Stimulated activated CD4-positive, alpha-beta T cell treated with anti-CD3 and anti-CD28 coated beads, Interleukin-1b, Interleukin-23, amount 100 ng/mL, for 48 hours (primary cell): ENCODE data around the gene TMX4.

Source experiments
- DNase-seq: peaks from one replicate; pipeline ENCODE4 v3.0.0-alpha.2; 2020

The TMX4 gene

DNA sequence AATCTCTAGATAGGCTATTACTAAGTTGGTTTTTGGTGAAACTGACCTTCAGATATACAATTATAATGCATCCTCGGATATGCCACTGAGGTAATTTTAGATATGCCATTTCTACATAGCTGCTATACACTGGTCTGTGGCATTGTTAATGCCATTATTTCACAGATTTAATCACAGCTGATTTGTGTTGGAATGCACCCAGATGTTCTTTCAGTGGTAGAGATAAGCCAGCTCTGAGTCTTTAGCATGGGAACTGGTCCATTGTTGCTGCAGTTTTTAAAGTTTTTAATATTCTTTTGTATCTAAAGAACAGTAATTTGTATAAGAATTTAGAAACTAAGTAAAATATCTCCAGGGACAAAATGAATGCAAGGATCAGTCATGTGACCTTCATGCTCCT lies 6.8 kb downstream of the TMX4 start:
- no peak for DNase-seq

DNA sequence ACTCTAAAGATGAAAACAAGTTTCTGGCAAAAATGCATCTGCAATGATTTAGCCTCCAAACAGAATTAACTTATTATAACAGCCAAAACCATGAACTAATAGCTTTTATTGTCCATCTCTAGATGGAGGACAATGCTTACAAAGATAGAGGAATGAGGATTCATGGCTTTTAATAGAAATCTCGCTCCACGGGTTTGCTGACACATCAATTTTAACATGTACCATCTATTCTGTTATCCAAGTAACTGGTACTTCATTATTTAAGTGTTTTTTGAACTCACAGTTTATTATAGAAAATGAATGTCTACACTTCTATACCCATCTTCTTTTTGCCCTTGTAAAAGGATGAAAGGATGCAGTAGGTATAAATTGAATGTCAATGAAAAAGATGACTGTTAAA lies 10.8 kb downstream of the TMX4 start:
- DNase-seq = no peak

DNA sequence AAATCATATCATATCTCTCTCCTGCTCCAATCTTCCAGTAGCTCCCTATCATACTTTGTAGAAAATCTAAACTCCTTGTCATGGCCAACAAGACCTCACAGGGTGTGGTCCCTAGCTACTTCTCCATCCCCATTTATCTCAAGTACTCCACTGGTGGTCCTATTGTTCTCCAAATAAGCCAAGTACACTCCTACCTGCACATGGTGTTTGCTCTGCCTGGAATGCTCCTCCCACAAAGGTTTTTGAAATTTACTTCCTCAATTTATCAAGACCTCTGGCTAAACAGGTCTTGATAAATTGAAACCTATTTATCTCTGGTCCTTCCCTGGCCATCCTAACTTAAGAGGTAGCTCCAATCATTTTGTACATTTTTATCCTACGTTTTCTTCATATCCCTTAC lies 12.1 kb downstream of the TMX4 start:
- DNase-seq = no peak

DNA sequence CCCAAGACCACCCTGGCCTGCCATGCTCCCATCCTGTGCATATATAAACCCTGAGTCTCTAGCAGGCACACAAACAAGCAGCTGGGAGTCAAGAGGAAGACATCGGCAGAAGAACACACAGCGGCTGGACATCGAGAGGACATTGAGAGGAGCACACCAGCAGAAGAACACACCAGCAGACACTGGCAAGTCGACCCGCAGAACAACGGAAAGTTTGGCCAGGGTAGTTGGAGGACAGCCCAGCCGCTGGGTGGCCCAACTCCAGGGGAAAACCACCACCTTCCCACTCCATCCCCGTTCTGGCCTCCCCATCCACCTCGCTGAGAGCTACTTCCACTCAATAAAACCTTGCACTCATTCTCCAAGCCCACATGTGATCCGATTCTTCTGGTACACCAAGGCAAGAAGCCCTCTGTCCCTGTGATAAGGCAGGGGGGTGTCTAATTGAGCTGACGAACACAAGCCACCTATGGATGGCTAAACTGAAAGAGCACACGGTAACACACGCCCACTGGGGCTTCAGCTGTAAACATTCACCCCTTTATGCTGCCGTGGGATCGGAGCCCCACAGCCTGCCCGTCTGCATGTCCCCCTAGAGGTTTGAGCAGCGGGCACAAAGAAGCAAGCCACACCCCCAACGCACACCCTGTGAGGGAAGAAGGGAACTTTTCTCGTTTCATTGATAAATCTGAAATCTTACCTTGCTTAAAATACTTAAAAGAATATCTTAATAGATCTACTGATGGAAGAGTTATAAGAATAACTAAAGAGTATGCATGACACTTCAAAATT lies 13.8 kb downstream of the TMX4 start:
- no peak for DNase-seq

DNA sequence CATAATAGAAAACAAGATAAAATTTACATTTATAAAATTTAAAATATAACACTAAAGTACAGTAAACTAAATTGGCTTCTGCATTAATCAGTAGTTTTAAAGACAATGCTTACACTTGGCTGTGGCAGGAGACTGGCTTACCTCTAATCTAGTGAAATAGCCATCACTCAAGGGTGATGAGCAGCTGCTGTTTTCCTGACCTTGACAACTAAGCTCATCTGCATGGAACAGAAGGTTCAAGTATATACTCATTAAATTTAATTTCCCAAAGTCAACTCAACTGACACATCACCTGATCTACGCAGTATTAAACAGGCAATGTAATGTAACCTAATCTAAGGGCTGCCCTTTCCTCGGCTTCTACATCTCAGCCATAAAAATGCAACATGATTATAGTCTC lies 14.5 kb downstream of the TMX4 start:
- no peak for DNase-seq

- no peak for DNase-seq
Measured at GRCh38 chr20:8002056-8002455, 17.5 kb downstream of the TMX4 start.

- no peak for DNase-seq
Measured at GRCh38 chr20:8000796-8001195, 18.8 kb downstream of the TMX4 start.

- no peak for DNase-seq
Measured at GRCh38 chr20:7996898-7997297, 22.7 kb downstream of the TMX4 start.

DNA sequence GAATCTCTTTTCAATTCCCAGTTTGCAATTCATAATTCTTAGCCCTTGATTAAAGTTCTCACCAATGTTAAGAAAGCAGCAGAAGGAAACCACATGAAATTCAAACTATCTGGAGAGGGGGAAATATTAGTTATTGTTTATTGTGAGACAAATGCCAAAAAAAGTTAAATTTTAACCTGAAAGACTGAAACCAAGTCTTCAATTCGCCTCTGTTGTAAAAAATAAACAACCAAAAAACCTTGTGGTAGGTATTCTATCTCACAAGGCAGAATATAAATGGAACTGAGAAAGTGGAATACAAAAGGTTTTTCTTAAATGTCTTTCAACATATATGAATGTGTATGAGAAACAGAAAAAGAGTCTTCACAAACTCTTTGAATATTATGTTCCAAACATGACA lies 24.8 kb downstream of the TMX4 start:
- DNase-seq = no peak

DNA sequence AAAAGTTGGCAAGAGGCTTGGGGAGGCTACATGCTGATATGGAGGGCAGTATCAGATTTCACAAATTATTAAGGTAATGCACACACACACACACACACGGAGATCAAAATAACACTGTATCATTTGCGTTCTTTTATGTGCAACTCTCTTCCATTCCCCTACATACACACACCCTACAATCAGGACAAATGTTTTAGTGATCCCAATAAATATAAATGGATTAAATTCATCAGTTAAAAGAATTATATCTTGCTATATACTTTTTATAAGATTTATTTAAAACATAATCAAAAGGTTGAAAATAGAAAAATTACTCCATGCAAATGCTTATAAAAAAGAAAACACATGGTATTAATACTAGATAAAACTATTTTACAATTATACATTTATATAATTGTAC lies 25.9 kb downstream of the TMX4 start:
- no peak for DNase-seq

DNA sequence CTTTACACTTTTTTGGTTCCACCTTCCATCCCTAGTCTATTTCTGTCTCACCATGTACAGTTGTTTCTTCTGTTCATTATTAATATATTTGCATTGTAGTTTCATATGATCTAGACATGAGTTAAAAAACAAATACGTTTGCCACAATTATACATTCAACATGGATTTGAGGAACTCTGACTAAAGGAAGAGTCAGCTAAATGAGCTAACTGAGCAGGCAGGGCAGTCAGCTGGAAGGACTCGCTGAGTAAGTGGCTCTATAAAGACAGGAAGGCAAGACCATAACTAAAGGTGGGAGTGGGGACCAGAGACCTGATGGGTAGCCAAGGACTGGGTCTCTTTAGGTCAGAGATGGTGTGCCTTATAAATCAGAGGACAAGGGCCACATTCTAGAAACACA lies 26.3 kb downstream of the TMX4 start:
- no peak for DNase-seq

GRCh38 chr20:7990385-7990784 lies 29.2 kb downstream of the TMX4 start:
- DNase-seq = no peak

DNA sequence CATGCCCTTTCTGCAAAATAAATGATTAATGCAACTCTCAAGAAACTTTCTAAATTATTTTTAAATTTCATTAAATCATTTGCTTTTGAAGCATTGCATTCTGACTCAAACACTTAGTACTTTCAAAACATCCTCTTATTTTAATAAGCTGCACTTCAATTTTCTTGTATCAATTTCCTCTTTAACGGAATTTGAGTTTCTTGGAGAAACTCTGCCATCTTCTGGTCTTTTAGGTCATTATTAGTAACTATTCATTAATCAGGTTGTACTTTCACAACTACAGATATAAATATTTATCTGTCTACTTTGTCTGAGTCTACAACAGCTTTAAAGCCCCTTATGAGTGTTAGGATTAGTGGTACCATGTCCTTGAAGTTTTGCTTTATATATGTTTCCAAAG lies 30.2 kb downstream of the TMX4 start:
- no peak for DNase-seq

DNA sequence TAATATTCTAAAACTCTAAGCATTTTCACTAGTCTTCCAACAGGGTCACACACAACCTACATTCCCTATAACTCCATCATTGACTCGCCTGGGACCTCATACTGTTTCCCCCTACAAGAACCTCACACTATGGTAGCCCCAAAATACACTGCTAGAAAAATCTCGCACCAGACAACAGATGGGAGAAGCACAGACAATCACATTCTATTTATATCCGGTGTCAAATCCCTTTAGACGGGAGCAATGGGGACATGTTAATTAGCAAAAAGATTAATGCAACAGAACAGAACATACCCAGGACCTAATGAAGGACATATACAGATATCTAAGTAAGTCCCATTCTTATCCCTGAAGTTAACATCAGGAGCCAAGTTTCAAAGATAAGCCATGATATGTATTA lies 33.6 kb downstream of the TMX4 start:
- DNase-seq = no peak

DNA sequence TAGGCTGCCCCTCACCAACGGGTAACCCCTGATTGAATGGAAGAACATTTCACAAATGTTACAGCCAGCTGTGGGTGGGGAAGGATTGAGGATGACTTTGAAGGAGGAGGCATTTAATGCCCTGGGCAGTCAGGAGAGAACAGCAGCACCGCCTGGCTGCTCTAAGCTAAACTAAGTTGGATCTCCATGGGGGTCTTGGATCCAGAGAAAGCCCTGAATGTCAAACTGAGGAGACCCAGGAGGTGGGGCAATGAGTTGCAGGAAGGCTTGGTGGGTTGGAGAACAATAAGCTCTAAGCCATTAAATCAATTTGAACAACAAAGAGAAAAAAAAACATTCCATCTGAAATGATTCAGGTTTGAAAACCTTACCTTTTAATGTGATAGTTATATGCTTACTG lies 35.4 kb downstream of the TMX4 start:
- no peak for DNase-seq

DNA sequence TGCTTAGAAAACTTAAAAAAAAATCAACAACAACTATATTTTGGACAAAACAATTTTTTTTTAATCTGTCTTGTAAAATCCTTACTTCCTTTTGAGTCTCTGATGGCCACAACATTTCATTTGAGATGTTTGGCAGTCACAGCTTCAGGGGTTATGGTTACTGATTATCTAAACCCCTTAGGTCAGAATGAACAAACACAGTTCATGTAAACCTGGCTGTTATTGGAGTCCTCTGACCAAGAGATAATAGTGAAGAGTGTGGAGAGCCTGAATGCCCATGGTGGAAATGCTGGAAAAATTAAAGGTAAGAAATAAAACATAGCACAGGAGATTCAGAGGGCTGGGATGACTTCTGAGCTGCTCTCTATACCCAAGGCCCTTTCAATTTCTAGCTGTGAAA lies 38.2 kb downstream of the TMX4 start:
- no peak for DNase-seq

DNA sequence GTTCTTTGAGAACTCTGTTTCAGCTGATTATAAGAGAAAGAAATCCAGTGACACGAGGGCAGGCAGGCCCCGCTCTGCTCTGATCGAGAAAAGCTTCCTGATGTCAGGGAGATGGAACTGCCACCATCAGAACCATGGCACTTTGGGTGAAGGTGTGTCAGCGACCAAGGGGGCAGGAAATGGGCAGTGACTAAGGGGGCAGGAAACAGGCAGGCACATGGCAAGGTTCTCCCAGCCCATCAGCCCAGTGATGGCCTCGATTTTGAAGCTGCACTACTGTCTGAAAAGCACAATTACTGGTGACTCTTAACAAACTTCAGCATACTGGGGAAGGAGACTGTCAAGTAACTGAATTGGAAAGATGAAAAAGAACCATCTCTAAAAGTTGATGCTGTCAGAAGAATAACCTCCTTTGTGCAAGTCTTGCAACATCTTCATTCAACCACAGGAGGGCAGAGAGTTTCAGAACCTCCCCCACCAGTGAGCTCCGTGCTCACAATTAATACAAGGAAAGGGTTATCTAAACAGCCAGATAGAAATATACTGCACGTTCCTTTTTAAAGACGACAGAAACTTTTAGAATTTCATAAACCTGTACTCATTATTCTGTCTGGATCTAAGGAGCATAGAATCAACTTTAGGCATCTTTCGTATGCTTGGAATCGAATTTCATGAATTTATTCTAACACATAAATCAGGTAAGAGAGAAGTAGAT lies 39.1 kb downstream of the TMX4 start:
- peak; percentile 8 for DNase-seq

DNA sequence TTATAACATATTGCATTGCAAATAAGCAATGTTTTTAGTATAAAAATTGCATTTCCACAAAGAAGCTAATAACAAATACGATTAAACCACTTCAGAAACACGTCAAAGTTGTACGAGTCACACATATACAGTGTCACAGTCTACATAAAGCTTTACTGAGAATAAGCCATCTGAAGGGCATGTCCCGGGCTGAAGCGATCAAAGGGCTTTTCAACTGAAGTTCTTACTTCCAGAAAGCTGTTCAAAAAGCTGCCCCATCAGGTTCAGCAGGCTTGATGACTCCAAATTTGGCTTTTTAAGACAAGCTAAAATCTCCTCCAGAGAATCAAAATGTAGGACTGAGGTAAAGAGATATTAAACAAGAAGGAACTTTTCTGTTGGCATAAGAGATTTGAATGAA lies 41.9 kb downstream of the TMX4 start:
- DNase-seq = no peak

- no peak for DNase-seq
Measured at GRCh38 chr20:7975851-7976414, 43.6 kb downstream of the TMX4 start.

DNA sequence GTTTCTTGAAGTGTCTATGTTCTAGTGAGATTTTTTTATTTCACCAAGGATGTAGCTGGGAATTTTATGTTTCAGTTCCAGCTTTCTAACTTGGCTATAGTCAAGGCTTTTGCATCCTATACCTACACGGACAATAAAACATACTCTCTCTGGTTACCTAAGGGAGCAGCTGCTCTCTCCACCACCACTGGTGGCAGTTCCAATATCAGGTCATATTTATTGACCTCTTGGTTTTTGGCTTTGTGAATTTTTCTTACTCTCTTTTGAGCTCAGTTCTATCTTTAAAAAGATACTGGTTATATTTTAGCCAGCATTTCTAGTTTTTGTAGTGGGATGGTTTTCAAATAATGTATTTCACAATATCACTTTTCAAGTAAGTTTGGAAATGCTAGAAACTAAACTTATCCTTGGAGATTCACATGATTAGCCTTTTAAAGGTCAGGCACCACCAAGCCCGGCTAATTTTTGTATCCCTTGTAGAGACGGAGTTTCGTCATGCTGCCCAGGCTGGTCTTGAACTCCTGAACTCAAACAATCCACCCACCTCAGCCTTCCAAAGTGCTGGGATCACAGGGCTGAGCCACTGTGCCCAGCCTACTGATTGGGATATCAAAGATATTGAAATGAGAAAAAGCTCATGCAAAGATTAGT lies 44.7 kb downstream of the TMX4 start:
- no peak for DNase-seq

DNA sequence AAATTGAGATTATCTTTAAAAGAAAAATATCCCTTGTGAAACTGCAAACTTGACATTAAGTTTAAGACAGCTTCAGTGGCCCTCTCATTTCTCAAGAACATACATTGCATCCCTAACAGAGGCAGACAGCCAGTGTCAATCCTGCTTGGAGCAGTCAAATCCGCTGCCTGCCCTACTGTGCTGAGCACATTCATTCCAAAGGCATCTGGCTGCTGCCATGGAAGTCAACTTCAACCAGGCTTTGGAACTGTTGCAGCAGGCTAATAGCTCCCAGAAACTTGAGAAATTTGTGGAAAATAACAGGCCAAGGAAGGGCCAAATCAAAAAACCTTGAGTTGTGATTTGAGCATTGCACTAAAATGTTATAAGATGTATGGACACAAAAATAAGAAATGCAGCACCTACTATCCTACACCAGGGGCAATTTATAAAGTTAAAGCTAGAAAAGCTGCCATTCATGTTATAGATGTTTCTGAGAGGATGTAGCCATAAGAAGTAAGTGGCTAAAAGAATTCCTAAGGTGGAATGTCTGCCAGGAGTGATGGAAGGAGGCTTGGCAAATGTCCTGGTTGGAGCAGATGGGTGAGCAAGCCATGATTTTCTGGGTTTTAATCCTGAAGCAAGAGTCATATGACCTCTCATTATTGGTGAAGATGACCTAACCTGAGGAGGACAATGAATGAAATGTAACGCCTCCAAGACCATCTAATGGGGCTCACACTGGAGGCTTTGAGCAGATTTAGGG lies 47.9 kb downstream of the TMX4 start:
- DNase-seq = no peak

GRCh38 chr20:7967199-7967844 lies 52.2 kb downstream of the TMX4 start:
- DNase-seq = no peak

- no peak for DNase-seq
Measured at GRCh38 chr20:7966176-7966575, 53.4 kb downstream of the TMX4 start.
